Measurements from ENCODE around the gene KLHDC2.

GRCh38 chr14:49767571-49768300 is at the start of gene KLHDC2:
- TF ChIP-seq MAX (IDR thresholded peaks at IDR 0.05; ENCODE audit: insufficient read depth, insufficient read length) (no peak), EZH2 (IDR thresholded peaks at IDR 0.05; ENCODE audit: borderline replicate concordance, low read depth, low read length, severe bottlenecking) (no peak), CTCF (IDR thresholded peaks at IDR 0.05; ENCODE audit: extremely low read depth in 1 of 2, insufficient read depth in 1 of 2, low read depth in 1 of 2, low read length in 2 of 2) (peak in 1 of 2 donors; percentile 34), POLR2A (IDR thresholded peaks at IDR 0.05; ENCODE audit: low read depth, low read length) (peak; percentile 81), POLR2AphosphoS5 (IDR thresholded peaks at IDR 0.05; ENCODE audit: insufficient read depth, low read depth, low read length) (peak; percentile 93), GATA2 (IDR thresholded peaks at IDR 0.05; ENCODE audit: insufficient read depth, insufficient read length, low read depth, low read length) (no peak)

All from endothelial cell of umbilical vein (primary cell).